Measurements from ENCODE around the gene DNAH1.
"Not testable (repeated sequence)": the region's sequence is repeated elsewhere in the genome, so short reads cannot be mapped to it uniquely, and the experiment has no call there.

Gene DNAH1

DNA sequence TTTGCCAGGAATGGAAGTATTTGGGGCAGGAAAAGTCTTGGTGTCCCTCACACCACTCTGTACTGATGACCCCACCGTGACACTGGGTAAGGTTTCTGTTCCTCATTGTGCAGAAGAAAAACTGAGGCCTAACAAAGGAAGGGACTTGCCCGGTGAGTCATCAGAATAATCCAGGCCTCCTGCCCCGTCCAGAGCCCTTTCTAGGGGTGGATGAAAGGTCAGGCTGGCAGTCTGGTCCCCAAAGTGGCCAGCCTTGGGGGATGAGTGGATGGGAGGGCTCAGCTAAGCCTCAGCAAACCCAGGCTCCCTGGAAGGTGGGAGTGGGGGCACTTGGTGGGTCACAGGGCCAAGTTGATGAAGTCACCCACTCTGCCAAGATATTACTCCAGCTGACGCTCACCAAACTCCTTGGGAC is 2.3 kb upstream of the DNAH1 start:
- peak; percentile 96 for DNase-seq

DNA sequence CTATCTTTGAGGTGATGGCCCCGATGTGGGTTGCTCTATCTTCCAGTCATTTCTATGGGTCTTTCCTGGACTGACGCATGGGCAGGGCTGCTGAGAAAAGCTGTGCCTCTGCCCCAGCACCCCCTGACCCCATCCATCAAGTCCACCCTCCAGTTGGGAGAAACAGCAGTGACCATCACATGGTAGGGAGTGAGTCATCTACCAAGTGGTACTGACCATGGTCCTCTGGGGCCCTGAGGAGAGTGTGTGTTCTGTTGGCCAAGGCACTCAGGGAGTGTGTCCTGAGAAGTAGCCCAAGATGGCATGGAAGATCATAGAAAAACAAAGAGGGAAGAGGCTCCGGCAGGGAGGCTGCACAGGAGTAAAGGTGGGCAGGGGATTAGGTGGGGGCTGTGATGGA is 1.6 kb upstream of the DNAH1 start:
- DNase-seq: no peak

- no peak for DNase-seq
These were observed 1.1 kb upstream of the DNAH1 start for GRCh38 chr3:52315006-52315405.

DNA sequence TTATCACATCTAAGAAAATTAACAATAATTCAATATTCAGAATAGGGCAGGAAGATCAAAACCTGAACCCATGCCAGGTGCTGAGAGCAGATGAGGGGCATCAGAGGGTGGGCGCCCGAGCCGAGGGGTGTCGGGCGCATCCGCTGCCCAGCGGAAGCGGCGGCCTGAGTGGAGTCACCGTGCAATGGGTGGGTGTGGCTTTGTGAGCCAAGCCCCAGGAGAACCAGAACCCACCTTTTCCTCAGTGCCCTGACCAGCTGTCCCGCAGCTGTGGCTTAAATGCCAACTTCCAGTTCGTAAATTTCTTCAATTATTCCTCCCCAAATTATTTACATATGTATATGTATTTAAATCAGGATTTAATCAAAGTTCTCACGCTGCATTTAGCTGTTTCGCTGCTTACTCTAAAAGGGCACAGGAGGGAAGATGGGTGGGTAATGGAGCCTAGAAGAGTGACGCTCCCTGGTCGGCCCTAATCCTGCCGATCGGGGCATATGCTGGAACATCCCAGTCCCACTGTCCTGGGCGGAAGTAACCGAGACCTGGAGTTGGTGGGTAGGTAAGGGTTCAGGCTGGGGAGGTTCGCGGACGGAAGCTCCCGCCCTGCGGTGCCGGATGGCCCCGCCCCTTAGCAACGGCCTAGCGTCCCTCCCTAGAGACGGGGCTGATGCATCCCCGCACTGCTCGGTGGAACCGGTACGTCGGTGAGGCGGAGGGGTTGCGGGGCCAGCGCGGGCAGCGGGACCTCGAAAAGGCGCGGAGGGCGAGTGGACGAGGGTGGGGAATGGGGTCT is 1.3 kb downstream of the DNAH1 start:
- DNase-seq: no peak

DNA sequence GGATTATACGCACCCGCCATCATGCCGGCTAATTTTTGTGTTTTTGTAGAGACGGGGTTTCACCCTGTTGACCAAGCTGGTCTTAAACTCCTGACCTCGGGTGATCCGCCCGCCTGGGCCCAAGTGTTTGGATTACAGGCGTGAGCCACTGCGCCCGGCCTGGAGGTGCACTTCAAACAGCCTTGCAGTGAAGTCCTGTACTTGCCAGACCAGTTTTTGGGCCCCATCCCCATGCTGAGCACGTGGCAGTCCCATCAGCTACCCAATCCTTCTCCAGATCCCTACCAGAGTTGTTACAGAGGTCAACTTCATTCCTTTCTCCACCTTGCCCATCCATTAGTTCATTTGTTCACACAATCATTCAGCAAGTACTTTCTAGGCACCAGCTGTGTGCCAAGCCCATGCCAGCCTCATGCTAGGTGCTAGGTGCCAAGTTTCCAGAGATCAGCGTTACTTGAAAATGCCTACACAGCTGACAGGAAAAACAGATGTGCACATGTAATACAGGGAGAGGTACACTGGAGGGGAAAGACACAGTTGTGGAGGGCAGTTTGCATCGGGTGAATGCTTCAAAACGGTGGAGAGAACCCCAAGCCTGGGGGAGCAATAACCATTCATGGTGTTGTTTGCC is 2.2 kb downstream of the DNAH1 start:
- no peak for DNase-seq

- no peak for DNase-seq
These were observed 3.9 kb downstream of the DNAH1 start for GRCh38 chr3:52319921-52320595.

DNA sequence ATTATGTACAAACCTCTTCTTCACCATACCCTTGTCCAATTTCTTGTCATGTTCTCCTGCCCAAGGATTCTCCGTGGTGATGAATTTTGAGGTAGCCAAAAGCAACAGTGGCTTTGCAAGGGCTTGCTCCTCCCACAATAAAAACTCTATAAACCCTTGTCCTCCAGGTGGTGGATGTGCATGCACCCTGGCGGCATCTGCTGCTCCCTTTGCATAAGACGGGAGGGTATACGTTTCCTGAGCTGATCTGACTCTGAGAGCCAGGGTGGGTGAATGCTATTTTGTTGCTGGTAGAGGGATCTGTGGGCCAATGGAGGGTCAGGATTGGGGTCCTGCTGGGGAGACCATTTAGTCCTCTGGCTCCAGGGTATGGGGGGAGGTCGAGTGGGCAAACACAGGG is 5.4 kb downstream of the DNAH1 start:
- DNase-seq: no peak

DNA sequence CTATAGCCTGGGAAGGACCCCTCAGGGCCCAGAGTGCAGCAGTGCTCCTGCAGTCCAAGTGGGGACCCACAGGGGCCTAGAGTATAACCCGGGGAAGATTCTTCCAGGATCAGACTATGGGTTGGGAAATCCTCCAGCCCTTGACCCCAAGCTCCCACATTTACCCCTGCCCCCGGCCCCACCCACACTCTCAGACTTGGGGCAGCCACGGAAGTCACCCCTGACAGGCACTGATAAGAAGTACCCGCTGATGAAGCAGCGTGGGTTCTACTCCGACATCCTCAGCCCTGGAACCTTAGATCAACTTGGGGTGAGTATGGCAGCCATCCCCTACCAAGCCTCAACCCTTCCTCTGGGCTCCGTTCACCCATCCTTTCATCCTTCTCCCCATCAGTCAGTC is 6.3 kb downstream of the DNAH1 start:
- DNase-seq: no peak

- no peak for DNase-seq
These were observed 7.6 kb downstream of the DNAH1 start for GRCh38 chr3:52323526-52324295.

- no peak for DNase-seq
These were observed 8.6 kb downstream of the DNAH1 start for GRCh38 chr3:52324676-52325075.

DNA sequence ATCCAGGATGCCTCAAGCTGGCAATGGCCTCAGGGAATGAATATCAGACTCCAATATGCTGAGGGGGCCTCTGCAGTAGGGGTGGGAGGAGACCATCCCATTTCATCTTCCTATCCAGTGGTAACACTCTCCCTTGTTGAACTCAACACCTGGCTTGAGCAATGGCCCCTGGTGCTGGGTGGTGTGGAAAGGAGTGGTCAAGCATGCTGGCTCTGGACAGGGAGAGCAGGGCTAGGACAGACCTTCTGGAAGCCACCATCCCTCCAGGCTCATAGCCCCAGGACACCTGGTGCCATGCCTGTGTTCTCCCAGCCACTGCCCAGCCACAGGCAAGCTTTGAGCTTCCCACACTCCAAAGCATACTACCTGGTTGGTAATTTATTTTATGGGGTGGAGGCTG is 9.6 kb downstream of the DNAH1 start:
- no peak for DNase-seq

GRCh38 chr3:52326976-52327375 is 10.9 kb downstream of the DNAH1 start:
- DNase-seq: no peak

- no peak for DNase-seq
These were observed 11.6 kb downstream of the DNAH1 start for GRCh38 chr3:52327486-52328290.

DNA sequence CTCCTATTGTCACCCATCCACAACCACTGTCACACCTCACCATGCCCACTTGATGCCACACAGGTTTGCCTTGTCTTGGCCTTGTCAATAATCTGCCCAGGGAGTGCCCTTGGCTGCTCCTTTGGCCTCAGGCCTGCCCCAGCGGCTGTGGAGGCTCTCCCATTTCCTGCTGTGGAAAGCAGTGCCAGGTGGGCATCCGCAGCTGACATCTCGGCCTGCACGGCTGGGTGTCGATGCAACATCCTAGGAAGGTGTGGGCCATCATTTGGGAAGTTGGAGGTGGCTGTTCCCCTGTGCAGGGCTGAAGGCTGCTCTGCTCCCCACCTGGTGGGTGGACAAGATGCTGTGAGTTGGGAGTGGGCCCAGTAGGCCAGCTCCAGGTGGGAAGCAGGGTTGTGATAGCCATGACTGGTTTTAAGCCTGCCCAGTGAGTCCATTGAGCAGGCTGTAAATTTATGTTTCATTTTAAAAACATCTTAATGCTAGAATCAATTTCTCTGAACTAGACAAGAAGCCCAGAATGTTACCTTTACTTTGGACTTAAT is 12.5 kb downstream of the DNAH1 start:
- no peak for DNase-seq

GRCh38 chr3:52330194-52330805 is 14.2 kb downstream of the DNAH1 start:
- no peak for DNase-seq

- DNase-seq: no peak
These were observed 15.0 kb downstream of the DNAH1 start for GRCh38 chr3:52331091-52331490.

DNA sequence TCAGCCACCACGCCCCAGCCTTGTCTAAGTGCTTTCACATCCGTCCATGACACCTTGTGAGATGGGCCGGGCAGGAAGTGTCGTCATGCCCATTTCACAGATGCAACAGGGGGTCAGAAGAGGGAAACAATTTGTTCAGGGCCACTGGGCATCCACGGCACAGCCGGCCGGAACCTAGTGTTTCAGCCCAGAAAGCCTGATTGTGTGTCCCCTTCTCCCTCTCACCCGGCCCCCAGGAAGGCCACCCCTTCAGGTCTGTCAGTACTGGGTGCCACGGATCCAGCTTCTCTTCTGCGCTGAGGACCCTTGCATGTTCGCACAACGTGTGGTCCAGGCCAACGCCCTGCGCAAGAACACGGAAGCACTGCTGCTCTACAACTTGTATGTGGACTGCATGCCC is 15.8 kb downstream of the DNAH1 start:
- no peak for DNase-seq

GRCh38 chr3:52333869-52334557 is 17.9 kb downstream of the DNAH1 start:
- DNase-seq: no peak

- DNase-seq: not testable (repeated sequence)
These were observed 22.0 kb downstream of the DNAH1 start for GRCh38 chr3:52338131-52338530.

DNA sequence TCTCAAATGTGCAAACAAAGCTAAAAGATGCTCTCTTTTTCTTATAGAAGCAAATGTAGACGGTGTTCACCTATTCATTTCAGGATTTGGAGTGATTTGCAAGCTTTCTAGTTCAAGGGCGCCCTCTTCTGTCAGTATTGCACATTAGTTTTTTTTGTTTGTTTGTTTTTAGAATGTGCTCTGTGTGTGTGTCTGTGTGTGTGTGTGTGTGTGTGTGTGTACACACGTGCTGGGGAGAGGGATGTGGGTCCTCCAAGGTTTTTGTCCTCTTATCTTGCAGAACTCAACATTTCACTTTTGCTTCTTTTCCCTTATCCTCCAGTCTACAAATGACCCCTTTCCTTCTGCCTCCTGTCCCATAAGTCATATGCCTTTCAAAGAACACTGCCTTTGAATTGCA is 23.5 kb downstream of the DNAH1 start:
- DNase-seq: peak; percentile 71

DNA sequence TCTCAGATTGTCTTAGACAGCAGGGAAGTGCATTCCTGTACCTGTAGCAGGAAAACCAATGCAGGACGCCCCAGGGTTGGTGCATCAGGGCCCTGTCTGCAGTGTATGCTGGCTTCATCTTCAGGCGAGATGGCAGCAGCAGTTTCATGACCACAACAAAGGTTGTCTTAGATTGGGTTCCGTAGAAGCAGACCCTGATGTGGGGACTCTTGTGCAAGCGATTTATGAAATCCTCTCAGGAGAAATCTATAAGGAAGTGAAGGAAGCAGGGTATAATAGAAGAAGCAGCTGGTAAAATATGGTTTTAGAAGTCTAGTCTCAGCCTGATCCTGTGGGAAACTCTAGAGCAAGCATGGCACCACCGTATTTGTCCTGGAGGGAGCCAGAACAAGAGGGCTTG is 25.0 kb downstream of the DNAH1 start:
- peak; percentile 88 for DNase-seq

All from MV-4-11 (cell line).